GM20000 (cell line): ENCODE measurements around the gene ZCCHC7.
A peak's percentile ranks its signal among the peaks of the same experiment; 100 is the strongest.
"Not testable (repeated sequence)": the region's sequence is repeated elsewhere in the genome, so short reads cannot be mapped to it uniquely, and the experiment has no call there.

Experiments used
- DNase-seq: peaks from one replicate; pipeline ENCODE4 v3.0.0; 2012; ENCODE audit warnings: low spot score
- TF ChIP-seq, protein P1 (sequence below): IDR thresholded peaks from 2 replicates; pipeline ENCODE4 v1.5.1; 2012; ENCODE audit warnings: mild to moderate bottlenecking, control low read depth; ENCODE audit errors: extremely low read depth, missing control alignments

The ZCCHC7 gene

GRCh38 chr9:37290940-37291485 lies 170.6 kb downstream of the ZCCHC7 start:
- DNase-seq: peak; percentile 25
- TF ChIP-seq, protein P1, sequence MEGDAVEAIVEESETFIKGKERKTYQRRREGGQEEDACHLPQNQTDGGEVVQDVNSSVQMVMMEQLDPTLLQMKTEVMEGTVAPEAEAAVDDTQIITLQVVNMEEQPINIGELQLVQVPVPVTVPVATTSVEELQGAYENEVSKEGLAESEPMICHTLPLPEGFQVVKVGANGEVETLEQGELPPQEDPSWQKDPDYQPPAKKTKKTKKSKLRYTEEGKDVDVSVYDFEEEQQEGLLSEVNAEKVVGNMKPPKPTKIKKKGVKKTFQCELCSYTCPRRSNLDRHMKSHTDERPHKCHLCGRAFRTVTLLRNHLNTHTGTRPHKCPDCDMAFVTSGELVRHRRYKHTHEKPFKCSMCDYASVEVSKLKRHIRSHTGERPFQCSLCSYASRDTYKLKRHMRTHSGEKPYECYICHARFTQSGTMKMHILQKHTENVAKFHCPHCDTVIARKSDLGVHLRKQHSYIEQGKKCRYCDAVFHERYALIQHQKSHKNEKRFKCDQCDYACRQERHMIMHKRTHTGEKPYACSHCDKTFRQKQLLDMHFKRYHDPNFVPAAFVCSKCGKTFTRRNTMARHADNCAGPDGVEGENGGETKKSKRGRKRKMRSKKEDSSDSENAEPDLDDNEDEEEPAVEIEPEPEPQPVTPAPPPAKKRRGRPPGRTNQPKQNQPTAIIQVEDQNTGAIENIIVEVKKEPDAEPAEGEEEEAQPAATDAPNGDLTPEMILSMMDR: no peak

DNA sequence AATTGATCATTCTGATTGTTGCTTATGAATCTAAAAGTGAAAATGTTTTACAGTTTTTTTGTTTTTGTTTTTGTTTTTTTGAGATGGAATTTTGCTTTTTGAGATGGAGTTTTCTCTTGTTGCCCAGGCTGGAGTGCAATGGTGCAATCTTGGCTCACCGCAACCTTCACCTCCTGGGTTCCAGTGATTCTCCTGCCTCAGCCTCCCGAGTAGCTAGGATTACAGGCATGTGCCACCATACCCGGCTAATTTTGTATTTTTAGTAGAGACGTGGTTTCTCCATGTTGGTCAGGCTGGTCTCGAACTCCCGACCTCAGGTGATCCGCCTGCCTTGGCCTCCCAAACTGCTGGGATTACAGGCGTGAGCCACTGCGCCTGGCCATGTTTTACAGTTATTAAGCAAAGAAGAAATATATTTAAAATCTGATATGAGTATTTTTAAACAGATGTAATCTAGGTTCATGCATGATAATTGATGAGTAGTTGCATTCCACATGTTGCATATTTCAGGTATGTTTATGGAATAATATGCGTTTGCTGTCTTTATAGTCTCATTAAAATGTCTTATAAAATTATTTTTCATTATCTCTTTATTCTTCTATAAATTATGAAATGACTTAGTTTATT lies 171.4 kb downstream of the ZCCHC7 start:
- not testable (repeated sequence) for DNase-seq

- TF ChIP-seq, protein P1: no peak
- DNase-seq: no peak
Measured at GRCh38 chr9:37292896-37293295, 172.5 kb downstream of the ZCCHC7 start.

DNA sequence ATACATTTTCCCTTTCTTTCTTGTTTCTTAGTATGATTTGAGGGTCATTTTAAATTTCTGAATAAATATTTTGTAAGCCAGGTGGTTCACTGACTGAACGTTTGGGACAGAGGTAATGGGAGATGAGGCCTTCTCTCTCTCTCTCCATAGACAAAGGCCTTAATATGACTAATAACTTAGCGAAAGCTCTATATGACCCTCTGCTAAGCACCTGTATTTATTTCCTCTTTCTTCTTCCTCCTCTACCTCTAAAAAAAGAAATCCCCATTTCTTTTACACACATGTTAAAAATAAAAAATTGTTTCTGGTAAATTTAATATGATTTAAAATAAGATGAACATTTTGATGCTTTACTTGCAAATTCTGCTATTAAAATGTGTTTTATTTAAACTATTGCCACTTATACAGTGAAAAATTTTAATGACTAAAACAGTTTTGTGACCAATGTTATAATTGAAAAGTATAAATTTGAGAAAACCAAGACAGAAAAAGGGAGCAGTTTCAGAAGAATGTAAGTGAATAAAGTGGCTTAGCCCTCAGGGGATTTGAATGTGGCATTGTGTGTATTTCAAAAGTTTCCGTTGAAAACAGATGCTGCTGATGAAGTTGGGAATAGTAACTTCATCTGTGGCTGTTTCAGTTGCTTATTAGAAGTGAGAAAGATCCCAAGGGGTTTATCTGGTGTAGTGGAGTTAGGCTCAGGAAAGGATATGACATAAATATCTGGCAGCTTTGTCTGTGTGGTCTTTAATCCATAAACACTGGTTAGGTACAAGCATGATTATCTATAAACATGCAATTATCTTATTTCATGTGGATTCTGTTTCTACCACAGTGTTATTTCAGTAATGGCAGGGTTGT lies 173.5 kb downstream of the ZCCHC7 start:
- TF ChIP-seq, protein P1: no peak
- peak; percentile 24 for DNase-seq

DNA sequence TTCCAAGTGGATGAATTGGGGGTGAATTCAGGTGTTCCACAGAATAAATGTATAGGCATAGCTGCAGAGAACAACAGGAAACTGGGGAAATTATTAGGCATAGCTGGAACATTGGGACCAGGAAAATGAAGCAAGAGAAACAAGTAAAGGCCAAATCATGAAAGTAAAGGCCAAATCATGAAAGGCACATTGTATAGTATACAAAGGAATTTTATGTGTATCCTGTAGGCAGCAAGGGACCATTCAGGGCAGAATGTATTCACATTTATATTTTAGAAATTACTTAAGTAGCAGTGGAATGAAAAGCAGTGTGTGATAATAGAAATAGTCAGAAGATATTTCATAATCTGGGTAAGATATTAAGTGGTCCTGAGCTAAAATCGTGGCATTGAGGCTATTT lies 174.8 kb downstream of the ZCCHC7 start:
- TF ChIP-seq, protein P1: no peak
- no peak for DNase-seq

DNA sequence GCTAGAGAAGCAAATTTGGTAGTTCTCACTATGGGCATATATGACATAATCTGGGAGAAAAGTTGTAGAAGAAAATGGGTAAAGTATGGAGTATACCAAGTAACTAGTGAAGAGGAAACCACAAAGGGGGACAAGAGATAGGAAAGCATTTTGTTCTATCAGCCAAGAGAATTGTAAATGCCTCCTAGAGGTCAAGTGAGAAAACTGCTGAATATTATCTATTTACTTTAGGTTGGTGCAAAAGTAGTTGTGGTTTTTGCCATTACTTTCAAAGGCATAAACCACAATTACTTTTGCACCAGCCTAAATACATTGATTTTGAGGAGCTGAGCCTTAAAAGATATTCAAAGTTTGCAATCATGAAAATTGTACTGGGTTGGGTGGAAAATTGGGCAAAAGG lies 175.4 kb downstream of the ZCCHC7 start:
- TF ChIP-seq, protein P1: no peak
- no peak for DNase-seq

DNA sequence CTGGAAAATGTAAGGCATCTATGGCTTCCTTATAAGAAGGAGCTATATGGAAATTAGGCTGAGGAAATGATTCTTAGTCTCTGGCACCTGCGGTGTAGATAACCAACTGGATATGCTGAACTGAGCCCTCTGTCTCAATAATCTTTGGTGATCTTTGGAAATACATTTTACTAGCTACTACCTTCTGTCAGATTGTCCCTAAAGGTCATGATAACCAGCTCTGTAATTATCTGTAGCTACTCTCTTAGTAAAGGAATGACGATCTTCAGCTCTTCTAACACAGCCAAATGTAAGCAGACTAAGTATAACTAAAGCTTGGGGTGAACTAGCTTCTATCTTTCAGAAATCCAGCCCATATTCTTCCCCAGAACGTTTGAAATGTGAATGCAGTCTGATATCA lies 177.2 kb downstream of the ZCCHC7 start:
- TF ChIP-seq, protein P1: no peak
- DNase-seq: no peak
